MM.1S (cell line): ENCODE results near the gene UNC13A.

Experiments used
- EZH2 ChIP-seq: fragments of 300-600 bp; sonication (generic); optimal IDR thresholded peaks from 2 replicates; pipeline ENCODE3; 2017; ENCODE audit warnings: low read depth, mild to moderate bottlenecking, antibody characterized with exemption, low read length, mixed read lengths
- TF ChIP-seq, protein P1 (sequence below): fragments of 300-600 bp; sonication (generic); IDR thresholded peaks from 2 replicates; pipeline ENCODE4 v1.5.1; 2016; ENCODE audit warnings: antibody characterized with exemption, low read length, mixed read lengths

GRCh38 chr19:17686023-17686521 lies 2.1 kb downstream of the UNC13A start:
- TF ChIP-seq EZH2, result no peak
- TF ChIP-seq, protein P1, sequence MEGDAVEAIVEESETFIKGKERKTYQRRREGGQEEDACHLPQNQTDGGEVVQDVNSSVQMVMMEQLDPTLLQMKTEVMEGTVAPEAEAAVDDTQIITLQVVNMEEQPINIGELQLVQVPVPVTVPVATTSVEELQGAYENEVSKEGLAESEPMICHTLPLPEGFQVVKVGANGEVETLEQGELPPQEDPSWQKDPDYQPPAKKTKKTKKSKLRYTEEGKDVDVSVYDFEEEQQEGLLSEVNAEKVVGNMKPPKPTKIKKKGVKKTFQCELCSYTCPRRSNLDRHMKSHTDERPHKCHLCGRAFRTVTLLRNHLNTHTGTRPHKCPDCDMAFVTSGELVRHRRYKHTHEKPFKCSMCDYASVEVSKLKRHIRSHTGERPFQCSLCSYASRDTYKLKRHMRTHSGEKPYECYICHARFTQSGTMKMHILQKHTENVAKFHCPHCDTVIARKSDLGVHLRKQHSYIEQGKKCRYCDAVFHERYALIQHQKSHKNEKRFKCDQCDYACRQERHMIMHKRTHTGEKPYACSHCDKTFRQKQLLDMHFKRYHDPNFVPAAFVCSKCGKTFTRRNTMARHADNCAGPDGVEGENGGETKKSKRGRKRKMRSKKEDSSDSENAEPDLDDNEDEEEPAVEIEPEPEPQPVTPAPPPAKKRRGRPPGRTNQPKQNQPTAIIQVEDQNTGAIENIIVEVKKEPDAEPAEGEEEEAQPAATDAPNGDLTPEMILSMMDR, result no peak
